Limb (tissue), 2 donors: Measurements from ENCODE around the gene COQ2.

Experiments
- DNase-seq, 2 donors: peaks; one replicate each; pipeline ENCODE4 v3.0.0-alpha.2; 2016; ENCODE audit errors: extremely low spot score in 2 of 2

COQ2 gene

GRCh38 chr4:83217721-83218522 is 66.7 kb downstream of the COQ2 start:
- no peak for DNase-seq

- no peak for DNase-seq
These were observed 67.5 kb downstream of the COQ2 start for GRCh38 chr4:83216959-83217683.

- DNase-seq, result no peak
These were observed 70.5 kb downstream of the COQ2 start for GRCh38 chr4:83214079-83214478.
